Fibroblast of upper back skin (primary cell): ENCODE measurements around the gene NEDD9.
A peak's percentile ranks its signal among the peaks of the same experiment; 100 is the strongest.

Experiments used
- DNase-seq: peaks from one replicate; pipeline ENCODE4 v3.0.0-alpha.2; 2013

The NEDD9 gene

DNA sequence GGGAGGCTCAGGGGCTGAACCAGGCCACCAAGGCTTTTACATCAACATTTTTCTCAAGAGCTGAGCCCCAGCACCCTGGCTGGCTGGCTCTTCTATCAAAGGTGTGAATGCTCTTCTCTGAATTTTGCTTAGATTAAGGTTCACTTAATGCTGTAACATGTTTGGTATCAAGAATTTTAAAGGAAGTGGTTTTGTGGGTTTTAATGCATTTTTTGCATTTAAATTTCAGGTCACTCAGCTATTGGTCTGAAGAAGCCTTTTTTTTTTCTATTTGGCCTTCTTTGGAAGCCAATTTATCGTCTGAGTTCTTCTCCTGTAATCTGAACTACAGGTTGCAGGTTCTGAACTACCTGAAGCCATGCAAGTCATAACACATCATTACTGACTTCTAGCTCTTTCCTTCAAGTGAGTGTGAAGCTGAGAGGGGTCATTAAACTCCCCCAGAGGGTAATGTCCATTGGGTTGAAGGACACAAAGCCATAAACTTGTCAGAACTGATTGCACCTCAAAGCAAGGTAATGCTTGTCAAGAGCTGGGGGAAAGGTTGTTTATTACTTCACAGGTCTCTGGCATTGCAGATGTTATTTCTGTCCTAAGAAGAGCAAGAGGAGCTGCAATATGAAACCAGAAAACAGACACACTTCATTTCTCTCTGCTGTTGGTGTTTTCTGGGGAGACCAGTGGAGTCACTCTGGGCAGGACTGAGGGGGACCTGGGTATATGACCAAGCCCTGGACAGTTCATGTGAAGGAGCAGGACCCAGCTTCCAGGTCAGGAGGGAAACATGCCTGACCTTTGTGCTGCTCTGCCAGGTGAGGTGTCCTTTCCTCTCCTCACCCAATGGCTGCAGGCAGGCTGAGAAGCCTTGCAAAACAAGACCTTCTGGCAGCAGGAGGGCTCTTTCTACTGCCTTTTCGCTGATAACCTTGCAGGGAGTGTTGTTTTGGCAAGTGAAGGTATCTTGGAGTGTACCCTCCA is 26.1 kb upstream of the NEDD9 start:
- peak; percentile 49 for DNase-seq

- DNase-seq, result no peak
Observed at GRCh38 chr6:11255610-11256009, 23.1 kb upstream of the NEDD9 start.

- no peak for DNase-seq
Observed at GRCh38 chr6:11253594-11253993, 21.1 kb upstream of the NEDD9 start.

- DNase-seq, result peak; percentile 57
Observed at GRCh38 chr6:11251553-11252360, 19.3 kb upstream of the NEDD9 start.

GRCh38 chr6:11250108-11250507 is 17.6 kb upstream of the NEDD9 start:
- no peak for DNase-seq

DNA sequence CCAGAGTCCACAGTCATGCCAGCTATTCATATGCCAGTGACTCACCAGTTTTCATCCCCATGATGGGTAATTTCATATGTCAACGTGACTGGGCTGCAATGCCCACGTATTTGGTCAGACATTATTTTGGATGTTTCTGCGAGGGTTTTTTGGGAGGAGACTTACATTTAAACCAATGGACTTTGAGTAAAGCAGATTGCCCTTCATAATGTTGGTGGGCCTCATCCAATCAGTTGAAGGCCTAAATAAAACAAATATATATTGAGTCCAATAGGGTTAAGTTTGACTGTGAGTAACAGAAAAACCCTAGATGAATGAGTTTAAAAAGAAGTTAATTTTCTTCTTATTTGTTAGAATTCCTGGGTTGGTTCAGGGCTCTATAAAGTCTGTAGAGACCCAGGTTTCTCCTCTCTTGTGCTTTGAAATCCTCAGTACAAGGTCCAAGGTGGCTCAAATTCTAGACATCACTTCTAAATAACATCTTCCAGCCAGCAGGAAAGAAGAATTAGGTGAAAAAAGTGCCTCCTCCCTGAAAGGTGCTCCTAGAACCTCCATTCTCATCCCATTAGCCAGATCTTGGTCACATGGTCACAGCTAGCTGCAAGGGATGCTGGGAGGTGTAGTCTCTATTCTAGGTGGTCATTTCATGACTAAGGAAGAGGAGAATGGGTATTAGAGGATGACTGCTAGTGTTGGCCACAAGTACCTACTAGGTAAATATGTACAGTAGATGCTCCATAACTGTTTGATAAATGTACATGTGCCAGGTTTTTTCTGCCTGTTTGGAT is 16.7 kb upstream of the NEDD9 start:
- no peak for DNase-seq

DNA sequence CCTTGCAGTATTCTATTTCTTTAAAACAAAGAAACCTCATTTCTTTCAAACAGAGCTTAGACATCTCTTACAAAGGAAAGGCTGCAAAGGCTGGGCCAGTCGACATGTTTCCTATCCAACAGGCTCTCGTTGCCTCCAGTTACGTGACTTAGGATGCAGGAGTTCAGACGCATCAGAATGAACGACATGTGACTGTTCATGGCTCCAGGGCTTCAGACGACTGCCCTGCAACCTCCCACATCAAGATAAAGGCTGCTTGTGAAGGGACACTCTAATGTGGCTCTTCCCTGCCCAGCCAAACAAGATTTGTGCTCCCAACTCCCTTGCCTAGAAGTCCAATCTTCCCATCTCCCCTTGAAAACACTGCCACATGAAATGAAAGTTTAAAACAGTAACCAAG is 14.3 kb upstream of the NEDD9 start:
- no peak for DNase-seq

- DNase-seq, result peak; percentile 83
Observed at GRCh38 chr6:11245381-11246256, 13.2 kb upstream of the NEDD9 start.

DNA sequence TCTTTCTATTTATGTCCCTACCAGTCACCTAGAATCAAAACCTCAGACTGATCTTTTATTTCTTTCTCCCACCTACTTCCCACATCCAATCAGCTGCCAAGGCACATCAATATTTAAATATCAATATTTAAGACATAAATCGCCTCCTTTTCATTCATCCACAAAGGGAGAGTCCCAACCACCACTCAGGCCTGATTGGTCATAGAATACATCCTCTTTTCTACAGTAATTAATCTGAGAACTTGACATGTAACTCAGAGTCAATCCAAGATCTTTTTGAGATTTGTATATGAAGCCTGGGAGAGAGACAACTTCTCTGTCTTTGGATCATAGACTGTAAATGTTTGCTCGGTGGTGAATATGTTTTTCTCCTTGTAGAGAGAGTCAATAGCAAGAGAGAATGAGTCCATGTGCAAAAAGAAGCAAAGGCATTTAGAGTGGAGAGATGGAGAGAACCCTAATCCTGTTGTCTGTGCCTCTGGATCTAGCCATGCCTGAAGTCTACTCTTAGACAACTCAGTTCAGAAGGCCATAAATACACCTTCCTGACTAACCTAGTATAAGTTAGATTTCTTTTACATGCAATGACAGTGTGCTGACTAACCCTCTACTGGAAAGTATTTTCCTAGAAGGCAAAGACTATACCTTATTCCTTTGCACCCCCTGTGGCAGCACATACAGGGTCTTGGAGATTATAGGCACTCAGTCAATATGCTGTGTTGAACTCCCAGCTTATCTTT is 12.1 kb upstream of the NEDD9 start:
- DNase-seq, result no peak

GRCh38 chr6:11243861-11244260 is 11.4 kb upstream of the NEDD9 start:
- no peak for DNase-seq

DNA sequence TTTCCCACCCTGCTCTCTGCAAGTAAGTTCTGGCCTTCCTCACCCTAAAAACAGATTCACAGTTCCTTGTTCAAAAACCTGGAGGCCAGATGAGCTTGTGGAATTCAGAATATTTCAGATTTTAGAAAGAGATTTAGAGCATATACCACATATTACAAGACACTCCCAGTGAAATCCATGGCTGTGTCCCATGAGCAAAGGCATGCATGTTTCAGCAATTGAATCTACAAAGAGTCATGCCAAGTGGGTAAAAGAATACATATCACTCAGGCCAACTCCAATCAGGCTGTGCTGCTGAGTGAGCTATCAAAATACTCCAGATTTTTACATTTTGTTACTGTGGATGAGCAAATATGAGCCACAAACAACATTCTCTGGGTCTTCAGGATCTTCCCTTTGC is 10.2 kb upstream of the NEDD9 start:
- DNase-seq, result peak; percentile 88

DNA sequence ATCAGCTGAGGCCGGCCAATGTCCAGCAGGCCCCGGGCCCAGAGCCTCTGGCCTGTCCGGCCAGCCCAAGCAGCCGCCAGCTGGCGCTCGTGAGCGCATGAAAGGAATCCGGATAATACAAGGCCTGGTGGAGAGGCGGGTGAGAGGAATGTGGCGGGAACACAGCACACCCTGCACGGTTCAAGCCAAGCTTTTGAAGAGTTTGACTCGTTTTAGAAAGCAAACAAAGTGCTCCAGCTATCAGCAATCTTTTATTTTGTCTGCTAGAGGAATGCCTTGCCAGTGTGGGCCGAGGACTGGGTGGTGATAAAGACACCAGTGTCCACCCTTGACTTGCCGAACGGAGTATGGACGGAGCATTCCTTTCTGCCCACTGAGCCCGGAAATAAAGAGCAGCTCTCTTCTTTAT is 9.3 kb upstream of the NEDD9 start:
- DNase-seq, result no peak

DNA sequence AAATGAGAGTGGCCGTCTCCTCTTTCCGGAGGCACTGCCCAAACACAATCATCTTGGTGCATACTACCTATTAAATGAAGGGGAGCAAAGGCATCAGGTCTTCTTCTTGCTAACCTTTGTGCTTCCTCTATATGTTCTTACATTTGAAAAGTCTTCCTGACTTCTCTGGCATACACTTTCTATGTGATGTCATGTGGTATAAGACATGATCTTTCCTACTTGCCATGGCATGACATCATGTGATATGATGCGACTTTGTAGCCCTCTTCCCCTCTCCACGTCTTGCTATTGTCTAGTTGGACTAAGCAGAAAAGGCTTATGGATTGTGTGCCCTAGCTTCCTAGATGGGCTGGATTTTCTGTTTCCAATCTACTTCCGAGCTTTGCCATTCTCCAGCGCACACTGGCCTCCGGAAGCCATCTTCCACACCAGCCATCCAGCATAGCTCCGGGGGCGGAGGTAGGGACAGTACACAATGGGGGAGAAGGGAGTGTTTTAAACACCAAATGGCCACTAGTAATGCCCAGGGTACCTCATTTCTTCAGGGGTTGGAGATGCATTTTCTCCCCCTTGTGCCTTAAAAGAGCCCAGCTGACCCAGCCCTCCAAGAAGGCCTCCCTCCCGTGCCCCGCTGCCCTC is 8.8 kb upstream of the NEDD9 start:
- DNase-seq, result no peak

DNA sequence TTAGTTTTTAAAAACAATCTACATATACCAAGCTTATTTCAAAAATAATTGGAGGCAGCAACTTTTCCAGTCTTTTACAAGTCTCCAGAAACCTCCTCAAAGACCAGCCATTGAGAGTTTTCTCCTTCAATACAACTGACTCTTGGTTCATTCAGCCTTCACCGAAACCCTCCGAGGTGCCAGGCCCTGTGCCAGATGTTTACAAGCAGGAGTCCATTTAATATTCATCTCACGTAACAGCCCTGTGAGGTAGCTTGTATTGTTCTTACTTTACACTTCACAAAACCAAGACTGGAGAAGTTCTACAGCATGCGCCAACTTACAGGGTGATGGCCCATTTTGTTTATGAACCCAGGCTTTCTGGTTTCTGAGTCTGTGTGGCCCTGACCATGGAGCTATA is 5.5 kb upstream of the NEDD9 start:
- DNase-seq, result no peak

- no peak for DNase-seq
Observed at GRCh38 chr6:11237428-11237827, 5.0 kb upstream of the NEDD9 start.

- DNase-seq, result no peak
Observed at GRCh38 chr6:11236915-11237314, 4.4 kb upstream of the NEDD9 start.

DNA sequence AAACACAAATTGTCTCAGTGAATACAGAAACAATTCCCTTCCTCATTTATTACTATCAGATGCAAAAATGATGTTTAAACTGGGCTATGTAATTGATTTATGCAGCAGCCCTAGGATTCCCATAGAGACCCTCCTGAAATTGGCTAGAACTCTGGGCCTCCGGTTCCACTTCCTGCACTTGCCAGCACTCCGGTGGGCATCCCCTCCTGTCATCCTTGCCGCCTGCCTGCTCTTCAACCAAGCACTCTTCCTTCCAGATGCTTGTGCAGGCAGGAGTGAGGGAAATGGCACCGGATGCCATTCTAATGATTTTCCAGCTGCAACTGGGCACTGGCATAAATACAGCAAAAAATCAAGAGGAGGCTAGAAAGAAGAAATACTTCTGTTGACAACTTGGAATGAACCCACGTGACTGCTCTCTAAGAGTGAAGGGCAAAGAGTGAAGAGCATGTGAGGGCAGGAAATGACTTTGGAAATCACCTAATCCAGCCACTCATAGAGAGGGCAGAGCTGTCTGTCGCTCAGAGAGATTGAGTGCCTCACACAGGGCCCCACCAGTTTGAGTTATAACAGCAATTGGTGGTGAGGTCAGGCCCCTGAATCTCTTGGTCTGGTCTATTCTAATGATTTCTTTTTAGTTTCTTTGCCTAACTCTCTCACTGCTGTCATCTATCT is 3.7 kb upstream of the NEDD9 start:
- DNase-seq, result peak; percentile 34

GRCh38 chr6:11235062-11235461 is 2.6 kb upstream of the NEDD9 start:
- no peak for DNase-seq

- DNase-seq, result peak; percentile 34
Observed at GRCh38 chr6:11233673-11234573, 1.5 kb upstream of the NEDD9 start.
